ENCODE measurements around the gene SCLT1.
"Not testable (repeated sequence)": the region's sequence is repeated elsewhere in the genome, so short reads cannot be mapped to it uniquely, and the experiment has no call there.

Gene SCLT1

GRCh38 chr4:129069537-129069936 is 23.8 kb downstream of the SCLT1 start:
- not testable (repeated sequence) for DNase-seq

DNA sequence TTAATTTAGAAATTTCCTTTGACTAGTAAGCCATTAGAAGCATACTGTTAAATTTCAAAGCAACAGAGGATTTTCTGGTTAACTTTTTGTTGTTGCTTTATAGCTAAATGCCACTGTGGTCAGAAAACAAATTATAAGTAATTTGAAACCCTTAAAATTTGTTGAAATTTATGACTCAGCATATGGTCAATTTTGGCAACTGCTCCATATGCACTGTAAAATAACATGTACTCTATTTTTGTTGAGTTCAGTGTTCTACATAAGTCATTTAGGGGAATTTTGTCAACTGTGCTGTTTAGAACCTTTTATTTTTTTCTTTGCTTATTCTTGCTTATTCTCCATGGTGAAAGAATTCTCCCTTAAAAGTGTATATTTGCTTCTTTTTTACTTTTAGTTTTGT is 28.6 kb downstream of the SCLT1 start:
- no peak for DNase-seq

DNA sequence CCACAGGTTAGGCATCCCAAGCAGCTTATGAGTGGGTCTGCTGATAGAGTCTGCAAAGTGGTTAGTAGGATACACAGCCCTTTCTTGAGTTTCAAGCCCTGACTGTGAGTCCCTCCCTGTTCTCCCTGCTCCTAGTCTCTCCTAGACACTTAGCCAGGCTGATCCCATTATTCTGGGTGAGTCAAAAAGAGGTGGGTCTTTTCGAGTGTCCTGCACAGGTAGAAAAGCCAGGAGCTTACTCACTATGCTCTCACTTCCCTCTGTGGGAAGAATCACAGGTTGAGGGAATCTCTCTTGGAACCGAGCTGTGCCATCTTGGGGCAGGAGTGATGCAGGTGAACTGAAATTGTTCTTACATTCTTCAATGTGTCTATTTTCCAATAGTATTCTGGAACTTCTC is 29.7 kb downstream of the SCLT1 start:
- DNase-seq = no peak

GRCh38 chr4:129062580-129062979 is 30.8 kb downstream of the SCLT1 start:
- no peak for DNase-seq

DNA sequence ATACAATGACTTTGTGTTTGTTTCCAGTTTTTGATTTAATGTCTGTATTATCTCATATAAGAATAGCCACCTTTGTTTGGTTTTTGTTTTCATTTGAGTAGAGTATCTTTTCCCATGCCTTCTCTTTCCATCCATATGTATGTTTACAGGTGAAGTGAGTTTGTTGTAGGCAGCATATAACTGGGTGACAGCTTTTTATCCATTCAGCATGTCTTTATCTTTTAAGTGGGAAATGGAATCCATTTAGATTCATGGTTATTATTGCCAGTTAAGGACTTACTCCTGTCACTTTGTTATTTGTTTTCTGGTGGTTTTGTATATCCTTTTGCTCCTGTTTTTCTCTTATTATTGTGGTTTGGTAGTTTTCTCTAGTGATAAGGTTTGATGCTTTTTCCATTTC is 34.3 kb downstream of the SCLT1 start:
- no peak for DNase-seq

GRCh38 chr4:129046055-129046959 is 47.0 kb downstream of the SCLT1 start:
- no peak for DNase-seq

DNA sequence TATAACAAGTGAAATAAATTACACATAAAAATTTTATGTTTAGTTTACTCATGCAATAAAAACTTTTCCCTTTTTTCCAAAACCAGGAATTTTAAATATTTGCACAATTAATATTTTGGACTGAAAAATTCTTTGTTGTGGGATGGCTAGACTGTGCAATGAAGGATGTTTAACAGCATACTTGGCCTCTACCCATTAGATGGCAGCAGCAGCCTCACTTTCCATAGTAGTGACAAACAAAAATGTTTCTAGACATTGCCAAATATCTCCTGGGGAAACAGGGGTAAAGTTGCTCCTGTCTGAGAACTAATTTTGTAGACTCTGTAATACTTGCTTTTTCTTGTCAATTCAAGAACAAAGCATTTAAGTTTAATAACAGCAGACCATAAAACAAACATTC is 49.8 kb downstream of the SCLT1 start:
- DNase-seq = no peak

DNA sequence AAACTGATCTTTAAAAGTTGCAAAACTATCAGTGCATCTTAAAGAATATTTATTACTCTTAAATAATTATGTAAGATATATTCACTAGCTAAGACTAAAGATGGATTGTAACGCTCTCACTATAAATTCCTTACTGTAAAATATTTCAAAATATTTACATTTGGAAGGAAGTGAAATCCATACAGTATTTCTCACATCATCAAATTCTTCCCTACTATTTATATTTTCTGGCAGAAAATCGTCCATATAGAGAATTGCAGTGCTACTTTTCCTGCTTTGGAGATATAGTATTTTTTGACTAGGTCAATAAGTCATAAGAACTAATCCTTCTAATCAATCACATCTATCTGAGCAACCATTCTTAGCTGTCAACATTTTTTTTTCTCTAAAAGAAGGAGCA is 52.9 kb downstream of the SCLT1 start:
- DNase-seq = no peak

DNA sequence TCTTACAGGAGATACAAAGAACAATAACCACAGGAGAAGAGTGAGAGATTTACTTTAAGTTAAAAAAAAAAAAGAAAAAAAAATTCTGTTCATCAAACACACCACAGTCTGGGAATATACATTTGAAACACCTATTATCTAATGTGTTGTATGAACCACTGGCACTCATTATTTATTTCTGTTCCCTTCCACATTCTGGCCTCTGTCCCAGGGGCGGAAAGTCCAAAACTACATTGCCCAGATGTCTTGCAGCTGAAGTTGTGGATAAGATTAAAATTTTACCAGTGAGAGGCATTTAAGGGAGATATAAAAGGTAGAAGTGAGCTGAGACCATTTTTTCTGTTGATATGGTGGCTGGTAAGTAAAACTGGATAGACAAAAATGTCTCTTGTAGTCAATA is 56.2 kb downstream of the SCLT1 start:
- no peak for DNase-seq

DNA sequence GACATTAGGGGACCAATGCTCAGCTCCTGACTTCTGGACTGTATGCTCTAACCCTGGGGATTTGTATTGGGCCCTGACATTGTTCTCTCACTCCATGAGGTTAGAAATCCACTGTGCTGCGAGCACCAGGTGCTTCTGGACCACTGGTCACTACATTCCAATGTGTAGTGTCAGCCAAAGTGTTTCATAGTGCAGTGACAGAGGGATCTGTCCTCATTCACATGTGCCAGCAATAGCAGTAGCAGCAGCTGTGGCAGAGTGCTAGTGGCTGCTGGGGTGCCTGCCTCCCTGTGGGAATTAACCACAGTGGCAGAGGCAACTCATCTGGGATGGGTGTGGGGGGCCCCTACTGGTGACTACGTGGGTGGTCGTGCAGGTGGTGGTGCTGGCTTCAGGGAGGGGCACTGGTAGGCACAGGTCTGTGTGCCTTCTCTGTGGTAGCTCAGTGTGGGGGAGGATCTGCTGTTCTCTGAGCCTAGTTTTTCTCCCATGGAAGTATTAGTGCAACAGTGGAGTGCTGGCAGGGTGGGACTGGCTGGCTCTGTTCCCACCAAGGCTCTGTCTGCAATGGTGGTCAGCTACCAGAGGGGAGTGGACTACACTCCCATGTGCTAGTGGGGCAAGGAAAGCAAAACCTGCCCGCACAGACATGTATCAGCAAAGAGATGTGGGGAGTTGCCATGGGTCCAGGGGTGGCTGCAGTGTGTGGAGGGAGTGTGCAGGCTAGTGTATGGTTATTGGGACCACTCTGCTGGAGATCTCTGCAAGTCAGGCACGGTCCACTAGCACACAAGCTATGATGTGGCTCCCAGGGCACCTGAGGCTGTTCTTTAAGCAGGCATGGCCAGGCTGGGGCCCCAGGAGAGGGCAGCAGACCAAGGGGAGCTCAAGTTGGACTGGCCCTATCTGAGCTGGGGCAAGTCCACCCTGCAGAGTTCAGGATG is 78.5 kb downstream of the SCLT1 start:
- DNase-seq = no peak

DNA sequence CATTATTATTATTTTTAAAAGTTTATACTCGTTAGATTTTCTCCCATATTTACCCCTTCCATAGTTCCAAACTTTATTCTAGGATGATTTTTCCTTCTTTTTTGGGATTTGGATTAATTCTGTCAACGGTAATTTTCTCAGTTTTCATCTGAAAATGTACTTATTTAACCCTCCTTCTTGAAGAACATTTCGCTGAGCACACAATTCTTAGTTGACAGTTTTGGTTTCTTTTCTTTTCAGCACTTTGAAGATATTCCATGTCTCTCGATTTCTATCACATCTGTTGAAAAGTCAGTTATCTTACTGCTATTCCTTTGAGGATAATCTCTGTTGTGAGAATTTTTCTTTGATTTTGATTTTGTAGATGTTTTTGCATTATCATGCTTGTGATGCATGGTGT is 85.2 kb downstream of the SCLT1 start:
- DNase-seq = no peak

DNA sequence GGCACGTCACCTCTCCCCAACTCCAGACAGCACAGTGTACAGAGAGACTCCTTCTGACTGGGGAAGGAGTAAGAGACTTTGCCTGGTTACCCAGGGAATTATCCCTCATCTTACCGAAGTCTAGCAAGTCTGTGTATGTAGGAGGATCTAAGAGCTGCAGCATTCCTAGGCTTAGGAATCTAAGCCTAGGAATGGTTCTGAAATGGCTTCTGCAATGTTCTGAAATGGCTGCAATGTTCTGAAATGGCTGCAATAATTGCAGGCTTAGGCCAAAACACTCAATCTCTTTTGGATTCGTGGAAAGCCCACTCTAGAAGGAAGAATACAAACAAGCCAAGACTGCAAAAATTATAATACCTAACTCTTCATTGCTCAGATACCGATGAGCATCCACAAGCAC is 106.4 kb downstream of the SCLT1 start:
- DNase-seq = no peak

DNA sequence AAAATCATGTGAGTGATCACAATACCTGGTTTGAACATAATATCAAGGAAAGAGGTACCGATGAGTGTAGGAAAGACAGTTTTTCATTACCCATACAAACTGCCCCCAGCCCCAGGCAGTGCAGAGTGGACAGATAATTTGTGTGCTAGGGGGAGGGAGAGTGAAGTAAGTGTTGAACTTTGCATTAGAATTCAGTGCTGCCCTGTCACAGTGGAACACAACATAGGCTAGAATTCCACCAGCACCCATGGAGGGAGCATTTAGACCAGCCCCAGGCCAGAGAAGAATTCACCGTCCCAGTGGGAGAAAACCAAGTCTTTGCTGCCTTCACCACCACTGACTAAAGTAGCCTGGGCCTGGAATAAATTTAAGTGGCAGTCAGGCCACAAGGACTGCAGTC is 107.3 kb downstream of the SCLT1 start:
- no peak for DNase-seq

DNA sequence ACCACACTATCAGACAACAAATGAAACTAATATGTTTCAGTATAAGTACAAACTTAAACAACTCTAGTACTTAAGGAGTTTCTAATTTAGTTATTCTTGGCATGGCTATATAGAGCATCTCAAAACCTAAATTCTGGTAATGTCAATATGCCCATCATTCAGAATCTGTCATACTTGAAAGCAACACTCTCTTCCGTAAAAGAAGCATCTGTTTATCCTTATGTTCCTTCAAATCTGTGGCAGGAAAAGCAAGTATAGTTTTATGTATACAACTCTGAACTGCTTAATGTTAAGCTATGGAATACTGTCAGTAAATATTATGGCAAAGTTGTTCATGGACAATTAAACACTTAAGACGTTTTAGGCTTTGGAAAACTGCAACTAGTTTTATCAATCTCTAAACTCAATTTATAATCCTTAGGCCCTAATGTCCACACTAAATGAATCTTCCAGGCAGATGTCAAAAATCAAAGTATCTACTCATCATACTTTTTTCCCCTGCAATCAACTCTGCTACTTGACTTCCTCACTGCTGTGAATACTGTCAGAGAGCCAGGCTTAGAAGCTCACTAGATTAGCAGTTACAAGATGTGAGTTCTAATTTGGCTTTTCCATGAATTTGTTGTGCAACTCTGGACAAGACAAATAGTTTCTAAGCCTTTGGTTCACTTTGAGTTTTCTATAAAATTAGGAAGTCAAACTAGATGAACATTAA is 109.4 kb downstream of the SCLT1 start:
- DNase-seq = no peak

GRCh38 chr4:128981377-128981776 is 112.0 kb downstream of the SCLT1 start:
- no peak for DNase-seq

- no peak for DNase-seq
Measured at GRCh38 chr4:128980816-128981326, 112.5 kb downstream of the SCLT1 start.

DNA sequence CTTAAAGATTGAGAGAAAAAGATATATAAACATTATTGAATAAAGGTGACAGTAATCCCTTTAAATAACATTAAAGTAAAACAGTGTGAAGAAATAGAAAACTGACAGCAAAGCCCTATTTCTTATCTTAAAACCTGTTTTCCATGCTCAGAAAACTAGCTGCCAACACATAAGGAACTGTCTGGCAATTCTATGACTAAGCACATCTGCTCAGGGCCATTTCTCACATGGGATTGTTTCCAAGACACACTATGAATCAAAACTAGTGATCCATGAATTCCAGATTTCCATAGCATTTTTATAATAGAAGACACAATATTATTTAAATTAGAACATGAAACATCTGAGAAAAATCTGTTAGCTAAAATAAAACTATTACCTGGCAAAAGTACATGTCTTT is 113.4 kb downstream of the SCLT1 start:
- no peak for DNase-seq

GRCh38 chr4:128978985-128979384 is 114.4 kb downstream of the SCLT1 start:
- no peak for DNase-seq

- DNase-seq = peak; percentile 43
Measured at GRCh38 chr4:128974136-128974581, 119.2 kb downstream of the SCLT1 start.

GRCh38 chr4:128973384-128973783 is 120.0 kb downstream of the SCLT1 start:
- no peak for DNase-seq

GRCh38 chr4:128961405-128961804 is 131.9 kb downstream of the SCLT1 start:
- no peak for DNase-seq

GRCh38 chr4:128958194-128958593 is 135.1 kb downstream of the SCLT1 start:
- DNase-seq = no peak

- no peak for DNase-seq
Measured at GRCh38 chr4:128957459-128957858, 135.9 kb downstream of the SCLT1 start.

Measured in right hindlimb (tissue), 1 donor.